Measurements from ENCODE around the gene PLOD1. TPM values are rescaled to one million over a fixed set of nuclear protein-coding genes. Genes with fewer than 3 reads are reported as not detected.

The PLOD1 gene
- total and polyA plus RNA-seq, 2 of the 13 experiments (the other 11 are each of a cell fraction or from before 2014, with no cell fraction given), result 70.1 to 318 TPM

DNA sequence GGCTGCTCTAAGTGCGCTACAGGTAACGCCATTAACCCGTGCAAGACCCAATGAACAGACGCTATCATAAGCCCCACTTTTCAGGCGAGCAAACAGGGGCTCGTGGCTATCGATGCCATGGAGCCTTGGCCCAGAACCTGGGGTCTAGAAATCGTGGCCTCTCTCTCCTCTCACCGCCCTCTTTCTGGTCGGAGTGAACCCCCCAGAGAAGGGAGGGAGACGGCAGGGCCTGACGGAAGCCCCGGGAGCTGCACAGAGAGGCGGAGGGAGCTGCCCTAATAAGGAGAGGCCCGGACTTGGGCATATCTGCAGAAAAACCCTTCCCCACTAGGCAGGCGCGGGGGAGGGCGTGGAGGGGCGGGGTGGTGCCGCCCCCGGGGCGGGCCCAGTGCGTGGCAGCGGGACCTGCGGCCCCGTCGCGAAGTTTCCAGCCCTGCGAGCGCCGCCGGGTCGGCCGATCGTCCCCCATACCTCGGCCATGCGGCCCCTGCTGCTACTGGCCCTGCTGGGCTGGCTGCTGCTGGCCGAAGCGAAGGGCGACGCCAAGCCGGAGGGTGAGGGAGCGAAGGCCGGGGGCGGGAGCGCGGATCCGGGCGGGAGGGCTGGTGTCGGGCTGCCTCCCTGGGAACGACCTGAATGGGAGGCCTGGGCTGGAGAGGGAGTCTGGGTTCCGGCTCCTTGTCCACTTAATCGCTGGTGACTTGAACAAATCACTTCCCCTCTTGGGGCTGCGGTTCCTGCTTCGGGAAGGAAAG is at the start of gene PLOD1 (continued):
- TF ChIP-seq TCF7L2 (IDR thresholded peaks at IDR 0.05; ENCODE audit: low read depth, low read length) (no peak), ZNF331 (CRISPR knock-in tag; IDR thresholded peaks at IDR 0.05) (peak; percentile 58; the same call in 1 of the 2 replicates), ARNT2 (CRISPR knock-in tag; IDR thresholded peaks at IDR 0.05; ENCODE audit: low read depth) (no peak), CBX2 (IDR thresholded peaks at IDR 0.05; ENCODE audit: low read depth, low read length) (no peak), CBX2 (CRISPR knock-in tag; IDR thresholded peaks at IDR 0.05; ENCODE audit: low read depth) (no peak), ZNF605 (CRISPR knock-in tag; IDR thresholded peaks at IDR 0.05) (no peak), GMEB2 (CRISPR knock-in tag; IDR thresholded peaks at IDR 0.05; ENCODE audit: low read depth) (no peak), ZNF274 (CRISPR knock-in tag; IDR thresholded peaks at IDR 0.05) (peak; percentile 71; the same call in 1 of the 2 replicates), NCOR1 (IDR thresholded peaks at IDR 0.05; ENCODE audit: borderline replicate concordance, low read length) (no peak), BATF2 (CRISPR knock-in tag; IDR thresholded peaks at IDR 0.05) (peak; percentile 94), EEA1 (CRISPR knock-in tag; IDR thresholded peaks at IDR 0.05; ENCODE audit: borderline replicate concordance) (peak; percentile 95; the same call in 1 of the 2 replicates), ZBTB40 (IDR thresholded peaks at IDR 0.05) (no peak), ZBTB40 (CRISPR knock-in tag; IDR thresholded peaks at IDR 0.05) (peak; percentile 60; the same call in 1 of the 2 replicates)
- TF ChIP-seq, protein P1, sequence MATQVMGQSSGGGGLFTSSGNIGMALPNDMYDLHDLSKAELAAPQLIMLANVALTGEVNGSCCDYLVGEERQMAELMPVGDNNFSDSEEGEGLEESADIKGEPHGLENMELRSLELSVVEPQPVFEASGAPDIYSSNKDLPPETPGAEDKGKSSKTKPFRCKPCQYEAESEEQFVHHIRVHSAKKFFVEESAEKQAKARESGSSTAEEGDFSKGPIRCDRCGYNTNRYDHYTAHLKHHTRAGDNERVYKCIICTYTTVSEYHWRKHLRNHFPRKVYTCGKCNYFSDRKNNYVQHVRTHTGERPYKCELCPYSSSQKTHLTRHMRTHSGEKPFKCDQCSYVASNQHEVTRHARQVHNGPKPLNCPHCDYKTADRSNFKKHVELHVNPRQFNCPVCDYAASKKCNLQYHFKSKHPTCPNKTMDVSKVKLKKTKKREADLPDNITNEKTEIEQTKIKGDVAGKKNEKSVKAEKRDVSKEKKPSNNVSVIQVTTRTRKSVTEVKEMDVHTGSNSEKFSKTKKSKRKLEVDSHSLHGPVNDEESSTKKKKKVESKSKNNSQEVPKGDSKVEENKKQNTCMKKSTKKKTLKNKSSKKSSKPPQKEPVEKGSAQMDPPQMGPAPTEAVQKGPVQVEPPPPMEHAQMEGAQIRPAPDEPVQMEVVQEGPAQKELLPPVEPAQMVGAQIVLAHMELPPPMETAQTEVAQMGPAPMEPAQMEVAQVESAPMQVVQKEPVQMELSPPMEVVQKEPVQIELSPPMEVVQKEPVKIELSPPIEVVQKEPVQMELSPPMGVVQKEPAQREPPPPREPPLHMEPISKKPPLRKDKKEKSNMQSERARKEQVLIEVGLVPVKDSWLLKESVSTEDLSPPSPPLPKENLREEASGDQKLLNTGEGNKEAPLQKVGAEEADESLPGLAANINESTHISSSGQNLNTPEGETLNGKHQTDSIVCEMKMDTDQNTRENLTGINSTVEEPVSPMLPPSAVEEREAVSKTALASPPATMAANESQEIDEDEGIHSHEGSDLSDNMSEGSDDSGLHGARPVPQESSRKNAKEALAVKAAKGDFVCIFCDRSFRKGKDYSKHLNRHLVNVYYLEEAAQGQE (IDR thresholded peaks at IDR 0.05; ENCODE audit: borderline replicate concordance in 1 of 2, low read depth in 1 of 2, low read length in 2 of 2), result no peak
